NCI-H226 (cell line): ENCODE data around the gene TENM3.

Experiments used
- DNase-seq: peaks from one replicate; pipeline ENCODE4 v3.0.0-alpha.2; 2015

The TENM3 gene

DNA sequence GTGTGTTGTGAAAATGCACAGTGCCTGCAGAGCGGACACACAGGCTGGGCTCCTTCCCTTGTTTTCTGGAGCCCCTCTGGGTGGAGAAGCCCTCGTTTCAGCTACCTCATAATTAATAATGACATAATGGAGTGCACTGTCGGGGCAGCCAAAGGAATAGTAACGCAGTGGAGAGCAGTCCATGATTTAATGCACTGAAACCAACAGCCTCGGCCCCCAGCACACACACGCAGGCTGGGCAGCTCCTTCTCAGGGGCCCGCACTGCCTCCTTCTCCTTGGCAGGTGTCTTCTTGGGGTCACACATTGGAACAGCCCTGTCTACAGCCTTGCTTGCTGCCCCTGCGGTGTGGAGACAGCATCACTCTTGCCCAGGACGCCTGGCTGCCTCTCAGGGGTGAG, 584.8 kb downstream of the TENM3 start:
- DNase-seq, result no peak

- DNase-seq, result no peak
Observed at GRCh38 chr4:182828360-182829025, 585.3 kb downstream of the TENM3 start.

DNA sequence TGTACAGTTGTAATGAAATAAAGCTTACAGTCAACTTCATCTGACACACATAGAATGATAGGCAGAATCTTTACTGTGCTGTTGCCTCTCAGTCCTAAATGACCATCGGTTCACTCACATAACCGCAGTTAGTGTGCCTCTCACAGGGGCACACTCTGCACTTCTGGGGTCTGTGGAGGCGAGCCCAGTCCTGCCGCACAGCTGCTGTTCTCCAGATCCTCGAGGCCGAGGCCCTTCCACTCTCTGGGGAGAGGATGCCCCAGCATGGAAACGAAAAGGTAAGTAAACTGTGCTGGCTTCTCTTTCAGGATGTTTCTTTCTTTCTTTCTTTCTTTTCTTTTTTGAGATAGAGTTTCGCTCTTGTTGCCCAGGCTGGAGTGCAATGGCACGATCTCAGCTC, 586.0 kb downstream of the TENM3 start:
- DNase-seq, result no peak

DNA sequence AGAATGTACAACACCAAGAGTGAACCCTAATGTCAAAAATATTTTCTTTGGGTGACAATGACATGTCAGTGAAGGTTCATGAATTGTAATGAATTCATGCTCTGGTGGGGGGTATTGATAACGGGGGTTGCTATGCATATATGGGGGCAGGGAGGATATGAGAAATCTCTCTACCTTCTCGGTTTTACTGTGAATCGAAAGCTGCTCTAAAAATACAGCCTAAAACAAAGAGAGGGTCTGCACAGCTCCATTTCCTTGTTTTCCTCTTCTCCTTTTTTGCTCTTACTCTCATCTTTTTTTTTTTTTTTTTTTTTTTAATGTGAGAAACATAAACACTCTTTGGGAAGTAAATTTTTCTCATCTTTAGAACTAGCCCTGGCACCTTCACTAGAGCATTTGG, 588.2 kb downstream of the TENM3 start:
- no peak for DNase-seq

DNA sequence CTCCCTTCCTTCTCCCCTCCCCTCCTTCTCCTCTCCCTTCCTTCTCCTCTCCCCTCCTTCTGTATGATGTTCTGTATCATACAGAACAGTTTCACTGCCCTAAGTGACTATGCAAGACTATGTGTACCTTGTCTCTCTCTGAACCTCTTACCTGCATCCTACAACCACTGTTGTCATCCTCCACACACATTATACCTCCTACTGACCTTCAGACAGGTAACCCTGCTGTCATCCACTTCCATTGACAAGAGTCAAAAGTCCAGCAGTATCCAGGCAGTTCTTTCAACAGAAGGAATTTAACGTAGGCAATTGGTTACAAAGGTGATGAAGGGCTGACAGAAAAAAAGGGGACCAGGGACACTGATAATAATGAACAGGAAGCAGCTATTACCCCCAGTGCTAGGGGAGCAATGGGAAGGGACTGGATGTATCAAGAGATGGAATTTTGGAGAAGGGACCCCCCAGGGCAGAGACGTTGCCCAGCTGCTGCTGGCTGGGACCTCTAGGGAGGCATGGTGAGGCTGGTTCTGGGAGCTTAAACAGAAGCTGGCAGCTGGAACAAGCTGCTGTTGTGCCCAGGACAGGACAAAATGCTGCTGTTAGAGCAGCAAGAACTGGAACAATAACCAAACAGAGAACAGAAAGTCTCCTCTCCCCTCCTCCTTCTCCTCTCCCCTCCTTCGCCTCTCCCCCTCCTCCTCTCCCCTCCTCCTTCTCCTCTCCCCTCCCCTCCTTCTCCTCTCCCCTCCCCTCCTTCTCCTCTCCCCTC, 589.3 kb downstream of the TENM3 start:
- DNase-seq, result no peak

- no peak for DNase-seq
Observed at GRCh38 chr4:182835006-182835740, 592.0 kb downstream of the TENM3 start.

GRCh38 chr4:182837831-182838230, 594.6 kb downstream of the TENM3 start:
- no peak for DNase-seq

DNA sequence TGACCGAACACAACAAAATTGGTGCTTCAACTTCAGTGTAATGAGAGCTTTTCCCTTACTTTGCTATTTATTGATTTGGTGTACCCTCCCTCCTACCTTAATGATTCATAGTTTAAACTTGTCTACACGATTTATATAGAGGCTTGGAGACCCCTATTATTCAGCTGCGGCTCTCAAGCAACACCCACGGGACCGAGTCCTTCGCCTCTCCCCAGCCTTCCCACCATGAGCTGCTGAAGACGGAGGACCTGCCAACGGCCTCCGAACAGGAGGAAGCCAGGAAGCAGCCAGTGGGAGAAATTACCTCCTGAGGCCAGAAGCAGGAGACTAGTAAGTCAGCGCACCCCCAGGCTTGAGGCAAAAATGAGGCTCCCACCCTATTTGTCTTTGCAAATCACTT, 595.3 kb downstream of the TENM3 start:
- DNase-seq, result no peak

DNA sequence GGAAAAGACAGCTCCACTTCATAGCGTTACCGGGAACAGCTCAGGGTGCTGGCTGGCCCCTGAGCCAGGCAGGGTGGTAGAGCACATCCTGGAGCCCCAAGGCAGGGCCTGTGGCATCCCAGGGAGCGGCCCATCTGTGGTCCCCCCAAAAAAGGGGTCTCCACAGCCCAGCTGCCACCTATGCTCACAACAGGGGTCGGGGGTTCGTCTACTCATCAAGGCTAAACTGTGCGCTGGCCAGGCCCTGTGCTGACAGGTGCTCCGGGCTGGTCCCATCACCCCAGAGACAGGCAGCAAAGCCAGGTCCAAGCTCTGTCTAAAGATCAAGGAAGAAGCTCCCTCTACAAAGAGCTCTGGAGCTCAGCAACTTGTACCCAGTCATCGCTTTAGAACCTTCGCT, 596.1 kb downstream of the TENM3 start:
- no peak for DNase-seq

GRCh38 chr4:182840108-182840507, 596.9 kb downstream of the TENM3 start:
- DNase-seq, result no peak

- no peak for DNase-seq
Observed at GRCh38 chr4:182842104-182842600, 599.0 kb downstream of the TENM3 start.

GRCh38 chr4:182842759-182843390, 599.7 kb downstream of the TENM3 start:
- no peak for DNase-seq

DNA sequence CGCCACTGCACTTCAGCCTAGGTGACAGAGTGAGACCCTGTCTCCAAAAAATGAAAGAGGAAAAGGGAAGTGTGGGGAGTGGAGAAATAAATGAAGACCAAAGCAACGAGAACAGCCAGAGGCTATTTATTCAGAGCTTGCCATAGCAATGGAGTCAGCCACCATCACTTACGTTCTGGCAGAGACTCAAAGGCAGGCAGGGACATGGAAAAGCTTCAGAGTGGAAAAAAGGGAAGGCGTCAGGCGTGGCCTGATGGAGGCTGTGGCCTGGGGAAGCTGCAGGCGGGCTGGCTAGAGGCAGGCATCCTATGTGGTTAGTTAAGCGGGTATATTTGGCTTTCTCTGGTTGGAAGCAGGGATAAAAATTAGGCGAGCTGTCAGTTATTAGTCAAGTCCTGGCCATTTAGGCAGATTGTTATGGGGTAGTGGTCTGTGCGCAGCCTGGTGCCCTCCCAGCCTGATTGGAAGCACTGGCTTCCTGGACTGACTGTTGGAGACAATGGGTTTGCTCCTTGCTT, 600.7 kb downstream of the TENM3 start:
- no peak for DNase-seq

- DNase-seq, result no peak
Observed at GRCh38 chr4:182845618-182846017, 602.4 kb downstream of the TENM3 start.

GRCh38 chr4:182846036-182846435, 602.8 kb downstream of the TENM3 start:
- no peak for DNase-seq

DNA sequence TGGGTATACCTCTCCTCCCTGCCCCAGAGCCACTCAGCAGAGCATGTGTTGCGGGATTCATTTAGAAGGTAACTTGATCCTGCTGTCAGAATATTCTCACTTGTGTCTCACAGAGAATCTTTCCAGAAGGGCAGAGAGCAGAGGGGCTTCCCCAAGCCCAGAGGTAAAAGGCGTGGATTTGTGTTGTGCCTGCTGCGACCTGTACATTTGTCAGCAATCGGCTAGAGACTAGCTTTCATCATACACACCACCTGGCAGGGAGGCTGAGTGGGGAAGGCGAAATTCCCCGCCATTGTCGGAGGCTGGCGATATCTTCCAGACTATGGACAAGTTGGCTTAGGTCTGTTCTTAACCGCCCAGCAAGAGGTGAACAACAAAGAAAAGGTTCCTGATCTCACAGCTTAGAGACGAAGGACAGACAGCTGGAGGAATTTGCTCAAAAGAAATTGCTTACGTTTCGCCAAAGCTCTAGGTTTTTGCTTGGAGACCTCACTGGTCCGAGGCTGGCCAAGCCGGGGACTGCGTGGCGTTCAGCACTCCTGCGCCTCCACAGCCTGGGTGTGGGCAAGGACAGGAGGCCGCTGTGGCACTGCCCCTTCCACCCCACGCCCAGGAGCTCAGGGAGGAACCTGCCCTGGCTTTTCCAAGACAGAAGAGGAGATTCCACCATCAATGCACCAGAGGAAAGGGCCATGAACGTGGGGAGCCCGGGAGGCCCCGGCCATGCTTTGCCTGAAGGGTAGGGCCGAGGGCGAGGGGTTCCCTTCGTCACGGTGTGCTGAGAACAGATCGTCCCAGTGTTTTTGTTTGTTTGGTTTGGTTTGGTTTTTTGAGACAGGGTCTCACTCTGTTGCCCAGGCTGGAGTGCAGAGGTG, 604.6 kb downstream of the TENM3 start:
- no peak for DNase-seq

GRCh38 chr4:182848685-182849084, 605.5 kb downstream of the TENM3 start:
- DNase-seq, result no peak
